H1 (cell line): ENCODE results near the gene KIN. TPM values are rescaled to one million over a fixed set of nuclear protein-coding genes. Genes with fewer than 3 reads are reported as not detected.

Experiments used
- CTCF ChIA-PET: fragments of 300-600 bp; sonication (Branson Sonifier 250); formaldehyde crosslinking; loops from one replicate; lab custom pipeline; 2021; ENCODE audit not compliant: partially characterized antibody; lab: Charles Lee
- POLR2A ChIA-PET: fragments of 300-600 bp; sonication (Branson Sonifier 250); formaldehyde crosslinking; loops from one replicate; lab custom pipeline; 2021; ENCODE audit warnings: inconsistent platforms; ENCODE audit not compliant: partially characterized antibody; lab: Charles Lee
- DNase-seq, 2 experiments: peaks; one replicate each; pipeline versions ENCODE4 v3.0.0 to v3.0.0-alpha.2; 2010 to 2022; ENCODE audit warnings: low spot score in 2 of 2, low read depth in 1 of 2, mixed read lengths in 1 of 2
- FAIRE-seq: peaks from 2 replicates; lab custom pipeline; 2011; peaks lifted over from hg19 to GRCh38; lab: Jason Lieb, UNC
- H2AFZ ChIP-seq: 2 replicates; pipeline ENCODE4 v1.8.1; 2012; ENCODE audit warnings: low read length, inconsistent platforms
- H2AK5ac ChIP-seq: 2 replicates; pipeline ENCODE4 v1.6.1; 2013; ENCODE audit warnings: low read depth, low read length
- H2BK120ac ChIP-seq: replicated peaks from 2 replicates; pipeline ENCODE3; 2013; ENCODE audit warnings: low read depth, low read length, inconsistent platforms
- H2BK12ac ChIP-seq: 2 replicates; pipeline ENCODE4 v1.6.1; 2013; ENCODE audit warnings: low read depth, low read length
- H2BK15ac ChIP-seq: 2 replicates; pipeline ENCODE4 v1.6.1; 2013; ENCODE audit warnings: low read length
- H2BK20ac ChIP-seq: 2 replicates; pipeline ENCODE4 v1.6.1; 2013; ENCODE audit warnings: low read length
- H2BK5ac ChIP-seq: 2 replicates; pipeline ENCODE4 v1.6.1; 2013; ENCODE audit warnings: low read depth, low read length
- H3K14ac ChIP-seq: 2 replicates; pipeline ENCODE4 v1.6.1; 2013; ENCODE audit warnings: inconsistent platforms; ENCODE audit not compliant: insufficient read length
- H3K18ac ChIP-seq: 2 replicates; pipeline ENCODE4 v1.6.1; 2013; ENCODE audit warnings: low read length; ENCODE audit errors: extremely low read depth
- H3K23ac ChIP-seq: 2 replicates; pipeline ENCODE4 v1.6.1; 2013; ENCODE audit warnings: inconsistent platforms; ENCODE audit not compliant: insufficient read length
- H3K23me2 ChIP-seq: 2 replicates; pipeline ENCODE4 v1.6.1; 2013; ENCODE audit warnings: low read depth, low read length
- H3K27ac ChIP-seq: 2 replicates; pipeline ENCODE4 v1.6.1; 2011; ENCODE audit warnings: low read depth, low read length, inconsistent platforms
- H3K27me3 ChIP-seq, 4 experiments: replicated peaks in 1 of 4; 1 replicate in 1 of 4; 2 replicates in 3 of 4; pipeline versions ENCODE4 v1.6.1 to v1.8.1; 2011 to 2013; ENCODE audit warnings: low read length in 3 of 4, mild to moderate bottlenecking in 3 of 4, inconsistent platforms in 2 of 4, mixed read lengths in 2 of 4, moderate library complexity in 1 of 4; ENCODE audit not compliant: control insufficient read depth in 3 of 4, insufficient read depth in 3 of 4; ENCODE audit errors: extremely low read depth in 1 of 4
- H3K36me3 ChIP-seq, 4 experiments: 2 replicates each; pipeline versions ENCODE4 v1.6.1 to v1.8.1; 2011 to 2013; ENCODE audit warnings: mild to moderate bottlenecking in 4 of 4, low read length in 3 of 4, moderate library complexity in 2 of 4, control low read depth in 1 of 4, inconsistent platforms in 1 of 4; ENCODE audit not compliant: insufficient read depth in 4 of 4, control insufficient read depth in 2 of 4
- H3K4ac ChIP-seq: replicated peaks from 2 replicates; pipeline ENCODE3; 2013; ENCODE audit warnings: low read length, low read depth, mixed read lengths, inconsistent platforms; ENCODE audit not compliant: insufficient read length
- H3K4me1 ChIP-seq, 4 experiments: replicated peaks in 1 of 4; 1 replicate in 1 of 4; 2 replicates in 3 of 4; pipeline versions ENCODE4 v1.6.1 to v1.8.1; 2011 to 2013; ENCODE audit warnings: low read length in 3 of 4, inconsistent platforms in 2 of 4, mixed read lengths in 1 of 4; ENCODE audit not compliant: insufficient read depth in 4 of 4, control insufficient read depth in 3 of 4
- H3K4me2 ChIP-seq, 2 experiments: 2 replicates each; pipeline versions ENCODE4 v1.6.1 to v1.8.1; 2011 to 2013; ENCODE audit warnings: low read depth in 2 of 2, low read length in 2 of 2, control low read depth in 1 of 2, inconsistent platforms in 1 of 2, mild to moderate bottlenecking in 1 of 2; ENCODE audit not compliant: insufficient read depth in 1 of 2
- H3K4me3 ChIP-seq, 4 experiments: fragments of 200-600, 300-600 bp in 1 of 4; sonication (generic), shearing (Covaris generic), sonication (Bioruptor Twin) in 1 of 4; 2 replicates each; pipeline versions ENCODE4 v1.5.1 to v1.8.1; 2011 to 2016; ENCODE audit warnings: low read length in 4 of 4, low read depth in 3 of 4, control low read depth in 2 of 4, inconsistent platforms in 2 of 4, mild to moderate bottlenecking in 2 of 4, mixed read lengths in 1 of 4, moderate library complexity in 1 of 4; ENCODE audit not compliant: insufficient read depth in 2 of 4; ENCODE audit errors: extremely low read depth in 1 of 4
- H3K56ac ChIP-seq: replicated peaks from 2 replicates; pipeline ENCODE3; 2013; ENCODE audit warnings: low read depth, mild to moderate bottlenecking, mixed read lengths, low read length, inconsistent platforms; ENCODE audit not compliant: insufficient read length
- H3K79me1 ChIP-seq: 2 replicates; pipeline ENCODE4 v1.6.1; 2013; ENCODE audit warnings: low read depth, low read length, control low read depth
- H3K79me2 ChIP-seq, 2 experiments: 2 replicates each; pipeline versions ENCODE4 v1.6.1 to v1.8.1; 2012 to 2013; ENCODE audit warnings: low read length in 2 of 2, mild to moderate bottlenecking in 2 of 2, inconsistent platforms in 1 of 2; ENCODE audit not compliant: insufficient read depth in 2 of 2, control insufficient read depth in 1 of 2
- H3K9ac ChIP-seq, 4 experiments: replicated peaks in 1 of 4; 1 replicate in 1 of 4; 2 replicates in 3 of 4; pipeline versions ENCODE4 v1.6.1 to v1.8.1; 2011 to 2013; ENCODE audit warnings: low read depth in 3 of 4, low read length in 3 of 4, control low read depth in 2 of 4, mild to moderate bottlenecking in 2 of 4, moderate library complexity in 2 of 4, inconsistent platforms in 1 of 4; ENCODE audit errors: extremely low read depth in 1 of 4
- H3K9me3 ChIP-seq, 2 experiments: 2 replicates each; pipeline versions ENCODE4 v1.6.1 to v1.8.1; 2012 to 2013; ENCODE audit warnings: mild to moderate bottlenecking in 2 of 2, moderate library complexity in 2 of 2, control low read depth in 1 of 2, inconsistent platforms in 1 of 2, low read depth in 1 of 2, low read length in 1 of 2, mixed read lengths in 1 of 2; ENCODE audit not compliant: insufficient read depth in 2 of 2
- H4K20me1 ChIP-seq, 2 experiments: replicated peaks in 1 of 2; 2 replicates each; pipeline versions ENCODE3 to v1.8.1; 2011 to 2013; ENCODE audit warnings: inconsistent platforms in 2 of 2, low read length in 2 of 2, mild to moderate bottlenecking in 1 of 2; ENCODE audit not compliant: insufficient read depth in 2 of 2, control insufficient read depth in 1 of 2
- H4K5ac ChIP-seq: 2 replicates; pipeline ENCODE4 v1.6.1; 2013; ENCODE audit warnings: low read length, low read depth, mixed read lengths, inconsistent platforms; ENCODE audit not compliant: insufficient read length
- H4K8ac ChIP-seq: 2 replicates; pipeline ENCODE4 v1.8.0; 2013; ENCODE audit warnings: mild to moderate bottlenecking, moderate library complexity, low read length, inconsistent platforms; ENCODE audit not compliant: insufficient read depth; ENCODE audit errors: extremely low read depth
- H4K91ac ChIP-seq: replicated peaks from 2 replicates; pipeline ENCODE3; 2013; ENCODE audit warnings: low read length, mixed read lengths, inconsistent platforms; ENCODE audit not compliant: insufficient read length
- ATF3 ChIP-seq: IDR thresholded peaks from 2 replicates; pipeline ENCODE4 v1.6.1; 2011; ENCODE audit warnings: low read depth, mild to moderate bottlenecking, low read length; ENCODE audit not compliant: insufficient read depth
- BCL11A ChIP-seq, 2 experiments: IDR thresholded peaks; one replicate each; pipeline ENCODE4 v1.6.1; 2011; ENCODE audit warnings: low read depth in 2 of 2, low read length in 2 of 2, mild to moderate bottlenecking in 2 of 2
- CREB1 ChIP-seq: IDR thresholded peaks from 2 replicates; pipeline ENCODE4 v1.6.1; 2012; ENCODE audit warnings: inconsistent platforms
- GABPA ChIP-seq: IDR thresholded peaks from 2 replicates; pipeline ENCODE4 v1.6.1; 2011; ENCODE audit warnings: mild to moderate bottlenecking, low read length, moderate library complexity, borderline replicate concordance; ENCODE audit not compliant: insufficient read depth
- GTF2F1 ChIP-seq: IDR thresholded peaks from 2 replicates; pipeline ENCODE4 v1.6.1; 2012; ENCODE audit warnings: low read depth, low read length, improper control_type of control experiment, borderline replicate concordance
- JUN ChIP-seq: IDR thresholded peaks from 2 replicates; pipeline ENCODE4 v1.6.1; 2011; ENCODE audit warnings: low read depth, mild to moderate bottlenecking, improper control_type of control experiment, low read length
- PHF8 ChIP-seq: fragments of 200-600 bp; sonication (generic); conservative IDR thresholded peaks from 2 replicates; pipeline ENCODE4 v1.7.1; 2012; ENCODE audit warnings: low read depth, mild to moderate bottlenecking, inconsistent platforms, low read length, moderate library complexity
- SAP30 ChIP-seq: fragments of 300-600 bp; sonication (generic); IDR thresholded peaks from 2 replicates; pipeline ENCODE4 v1.7.1; 2012; ENCODE audit warnings: low read length, moderate library complexity, mild to moderate bottlenecking, inconsistent platforms; ENCODE audit not compliant: insufficient read depth, insufficient replicate concordance
- SIRT6 ChIP-seq: IDR thresholded peaks from one replicate; pipeline ENCODE4 v1.7.1; 2012; ENCODE audit warnings: low read length, inconsistent platforms
- SRF ChIP-seq: IDR thresholded peaks from 2 replicates; pipeline ENCODE4 v1.6.1; 2011; ENCODE audit warnings: mild to moderate bottlenecking, low read depth, low read length, moderate library complexity
- TAF1 ChIP-seq: IDR thresholded peaks from 2 replicates; pipeline ENCODE4 v1.6.1; 2011; ENCODE audit warnings: mild to moderate bottlenecking, low read depth, low read length
- TBP ChIP-seq: IDR thresholded peaks from 2 replicates; pipeline ENCODE4 v1.6.1; 2011; ENCODE audit warnings: low read depth, low read length, improper control_type of control experiment
- TEAD4 ChIP-seq: IDR thresholded peaks from 2 replicates; pipeline ENCODE4 v1.6.1; 2012; ENCODE audit warnings: low read depth, low read length, inconsistent platforms, mixed read lengths
- polyA plus RNA-seq, 7 experiments: library from polyadenylated mRNA; depleted of rRNA in 3 of 7; stranded (reverse) in 5 of 7; unstranded in 2 of 7; fragments of >200 nt in 5 of 7; fragments of 200-250 nt in 2 of 7; gene quantifications; 1 replicate in 5 of 7; 2 replicates in 1 of 7; 4 replicates in 1 of 7; pipeline versions ENCODE4 v1.2.1 to v1.2.3, GENCODE V29; 2011 to 2013; ENCODE audit warnings: missing spikeins in 2 of 7, mixed read lengths in 2 of 7
- total RNA-seq: library from RNA; stranded (reverse); fragmentation: NEBNext Ultra II Directional; extraction: Animal tissue kit (Norgen Biotek cat#: 25700); gene quantifications from 2 replicates; pipeline ENCODE4 v1.2.1, GENCODE V29; 2021

KIN gene
- total and polyA plus RNA-seq, 2 of the 8 experiments (the other 6 are each of a cell fraction or from before 2014, with no cell fraction given) = 3.7 to 16.5 TPM

GRCh38 chr10:7833210-7833609 is 45.4 kb upstream of the KIN start:
- POLR2A ChIA-PET = no interaction called here
- DNase-seq (no peak), FAIRE-seq (no peak)
- no peak overlapping the region for H3K4me2 ChIP-seq
- H3K36me3 ChIP-seq = no peaks in the 10 kb centered on the region; a peak in 1 of 8 replicates
- H3K79me2 ChIP-seq = peaks cover 0 to 12% of the 10 kb centered on the region in 2 experiments; a peak in 2 of 4 replicates
- H3K14ac ChIP-seq = no peak overlapping the region
- H3K27me3 ChIP-seq = no peaks in the 10 kb centered on the region
- 0 out of 2 replicates have a peak, but pooled peaks cover 3% of the 10 kb centered on the region for H3K79me1 ChIP-seq
- 0 out of 7 replicates have a peak, but pooled peaks cover 0 to 3% (median 0%) of the 10 kb centered on the region in 4 experiments for H3K4me1 ChIP-seq
- no peak overlapping the region for H3K27ac ChIP-seq
- no peak overlapping the region for H3K9ac ChIP-seq
- no peak overlapping the region for H4K91ac ChIP-seq
- no peak overlapping the region for H3K4ac ChIP-seq
- no peak overlapping the region for H3K56ac ChIP-seq
- no peak overlapping the region for H3K18ac ChIP-seq
- H4K5ac ChIP-seq = no peak overlapping the region
- H4K20me1 ChIP-seq = peaks cover 0 to 1% of the 10 kb centered on the region in 2 experiments
- H3K23ac ChIP-seq = no peak overlapping the region
- H2BK120ac ChIP-seq = no peak overlapping the region
- H2BK15ac ChIP-seq = no peak overlapping the region
- H3K4me3 ChIP-seq = no peak overlapping the region
- no peak overlapping the region for H2AFZ ChIP-seq
- no peaks in the 10 kb centered on the region for H3K9me3 ChIP-seq
- H3K23me2 ChIP-seq = no peaks in the 10 kb centered on the region
- H2BK20ac ChIP-seq = no peak overlapping the region
- no peak overlapping the region for H2BK5ac ChIP-seq
- no peak overlapping the region for H2AK5ac ChIP-seq
- no peak overlapping the region for H2BK12ac ChIP-seq
- TF ChIP-seq CREB1 (no peak), TAF1 (no peak), JUN (no peak), GTF2F1 (no peak), SIRT6 (no peak), ATF3 (no peak), TEAD4 (no peak), SAP30 (no peak), SRF (no peak), PHF8 (no peak), BCL11A (IDR thresholded peaks at IDR 0.05; ENCODE audit: low read depth in 2 of 2, low read length in 2 of 2) (no peak), GABPA (no peak), TBP (no peak)
- TF ChIP-seq, all 59 proteins: peak for 0
- no peak overlapping the region for H4K8ac ChIP-seq
- CTCF ChIA-PET = interaction anchor here (0.7 kb wide), 1 partner anchor 16 kb away, joined by 3 read pairs; no protein-coding TSS in a partner anchor
